Peyer's patch (tissue), 4 donors: Measurements from ENCODE around the gene PHF3.

Experiments
- CTCF ChIP-seq, 6 experiments: fragments of 450-650 bp in 4 of 6; fragments of 200-600 bp in 2 of 6; sonication (generic) in 1 of 6; IDR thresholded peaks; one replicate each; pipeline ENCODE4 v1.5.1; 2017 to 2019; ENCODE audit warnings: antibody characterized with exemption in 6 of 6, mild to moderate bottlenecking in 3 of 6, moderate library complexity in 1 of 6
- POLR2A ChIP-seq, 2 donors: fragments of 450-650 bp; IDR thresholded peaks; one replicate each; pipeline ENCODE4 v1.5.1; 2017; ENCODE audit warnings: antibody characterized with exemption in 2 of 2, mild to moderate bottlenecking in 2 of 2, moderate library complexity in 2 of 2

- TF ChIP-seq POLR2A (IDR thresholded peaks at IDR 0.05) (no peak), CTCF (IDR thresholded peaks at IDR 0.05) (no peak)
Observed at GRCh38 chr6:63649847-63650265, 14.3 kb downstream of the PHF3 start.
